Lower lobe of right lung (tissue), 2 donors: Measurements from ENCODE around the gene C2orf76. TPM values are rescaled to one million over a fixed set of nuclear protein-coding genes. Genes with fewer than 3 reads are reported as not detected.

Source experiments
- ATAC-seq, 2 donors: fragments of 200-7000 bp; cut with Tn5 transposase; one replicate each; pipeline ENCODE4 v1.9.1; 2020 to 2022; ENCODE audit warnings: mild to moderate bottlenecking in 2 of 2, moderate library complexity in 2 of 2
- DNase-seq: peaks from one replicate; pipeline ENCODE4 v3.0.0-alpha.2; 2020
- H3K27ac ChIP-seq: fragments of 200-600 bp; one replicate; pipeline ENCODE4 v1.8.0; 2022
- H3K27me3 ChIP-seq: fragments of 200-600 bp; one replicate; pipeline ENCODE4 v1.8.0; 2022; ENCODE audit warnings: low read depth
- H3K36me3 ChIP-seq: fragments of 200-600 bp; one replicate; pipeline ENCODE4 v1.8.0; 2022; ENCODE audit warnings: mild to moderate bottlenecking
- H3K4me1 ChIP-seq: fragments of 200-600 bp; one replicate; pipeline ENCODE4 v1.8.0; 2022
- H3K4me3 ChIP-seq: fragments of 200-600 bp; one replicate; pipeline ENCODE4 v1.8.0; 2022; ENCODE audit warnings: mild to moderate bottlenecking
- H3K9me3 ChIP-seq: fragments of 200-600 bp; one replicate; pipeline ENCODE4 v1.8.0; 2022
- CTCF ChIP-seq: fragments of 200-600 bp; IDR thresholded peaks from one replicate; pipeline ENCODE4 v1.8.0; 2022; ENCODE audit warnings: antibody characterized with exemption, mild to moderate bottlenecking
- intact Hi-C: fragments of 100-400 bp; cut with DNase I; formaldehyde crosslinking; loops from one replicate; pipeline ENCODE4 v1.11.0; 2022
- total RNA-seq: library from RNA; stranded (reverse); fragmentation: NEBNext Ultra II Directional; extraction: Animal tissue kit (Norgen Biotek cat#: 25700); gene quantifications from one replicate; pipeline ENCODE4 v1.2.1, GENCODE V29; 2021
- donor health status: DM: no; HTN: yes; CAD: no; lungs with severe emphysema.

Gene C2orf76
- total RNA-seq, 1 donor from 2014 or later: 11.6 TPM

- no peaks in the 10 kb centered on the region for H3K9me3 ChIP-seq
- no peak for TF ChIP-seq CTCF
- no peaks in the 10 kb centered on the region for H3K4me1 ChIP-seq
- peaks cover 8% of the 10 kb centered on the region for H3K36me3 ChIP-seq
- no peak for DNase-seq
- H3K27me3 ChIP-seq: no peaks in the 10 kb centered on the region
- no peak overlapping the region for H3K4me3 ChIP-seq
- no peak overlapping the region for H3K27ac ChIP-seq
- ATAC-seq: no peak
- intact Hi-C loops: no loop called here
These were observed 24.9 kb downstream of the C2orf76 start for GRCh38 chr2:119341684-119342083.

GRCh38 chr2:119339562-119339923, 27.1 kb downstream of the C2orf76 start:
- Histone ChIP-seq H3K4me1 (no peaks in the 10 kb centered on the region), H3K36me3 (peaks cover 8% of the 10 kb centered on the region), H3K27me3 (no peaks in the 10 kb centered on the region), H3K4me3 (no peak overlapping the region), H3K9me3 (no peaks in the 10 kb centered on the region), H3K27ac (no peak overlapping the region)
- intact Hi-C loops: no loop called here
- DNase-seq (no peak), ATAC-seq (no peak)
- no peak for TF ChIP-seq CTCF

- Histone ChIP-seq H3K4me3 (no peak overlapping the region), H3K36me3 (peaks cover 8% of the 10 kb centered on the region), H3K27me3 (no peaks in the 10 kb centered on the region), H3K9me3 (no peaks in the 10 kb centered on the region), H3K27ac (no peak overlapping the region), H3K4me1 (no peaks in the 10 kb centered on the region)
- intact Hi-C loops: no loop called here
- DNase-seq (peak; percentile 61), ATAC-seq (peak; percentile 72 to 88)
- no peak for TF ChIP-seq CTCF
These were observed 27.6 kb downstream of the C2orf76 start for GRCh38 chr2:119338826-119339561.

GRCh38 chr2:119338272-119338671, 28.4 kb downstream of the C2orf76 start:
- no peak for DNase-seq
- Histone ChIP-seq H3K36me3 (peaks cover 8% of the 10 kb centered on the region), H3K4me1 (no peaks in the 10 kb centered on the region), H3K27ac (no peak overlapping the region), H3K4me3 (no peak overlapping the region), H3K27me3 (no peaks in the 10 kb centered on the region), H3K9me3 (no peaks in the 10 kb centered on the region)
- TF ChIP-seq CTCF: no peak
- intact Hi-C loops: no loop called here
- ATAC-seq: no peak

GRCh38 chr2:119337749-119338148, 28.9 kb downstream of the C2orf76 start:
- Histone ChIP-seq H3K9me3 (no peaks in the 10 kb centered on the region), H3K4me3 (no peak overlapping the region), H3K4me1 (no peaks in the 10 kb centered on the region), H3K27ac (no peak overlapping the region), H3K36me3 (peaks cover 8% of the 10 kb centered on the region), H3K27me3 (no peaks in the 10 kb centered on the region)
- TF ChIP-seq CTCF: no peak
- DNase-seq (no peak), ATAC-seq (no peak)
- intact Hi-C loops: no loop called here
